ENCODE data around the gene IMMP2L. TPM values are rescaled to one million over a fixed set of nuclear protein-coding genes. Genes with fewer than 3 reads are reported as not detected.

Gene IMMP2L
- total and polyA plus RNA-seq, 2 of the 8 experiments (the other 6 are each of a cell fraction or from before 2014, with no cell fraction given), result 2.3 to 10.1 TPM

DNA sequence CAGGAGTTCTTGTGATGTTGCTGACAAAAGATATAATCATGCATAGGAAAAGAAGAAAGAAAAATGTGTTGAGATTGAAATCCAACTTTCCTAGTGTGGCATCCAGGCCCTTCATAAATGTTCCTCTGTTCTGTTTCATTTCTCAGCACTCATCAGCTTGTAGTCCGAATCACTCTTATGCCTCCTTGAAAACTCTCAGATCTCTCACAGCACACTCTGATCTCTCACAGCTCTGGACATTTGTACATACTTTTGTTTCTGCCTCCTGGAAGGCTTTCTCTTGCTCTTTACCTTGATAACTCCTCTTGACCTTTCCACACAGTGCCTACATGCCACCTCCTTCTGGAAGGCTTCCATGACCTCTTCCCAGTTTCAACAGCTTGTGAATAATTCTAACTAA lies 880.4 kb downstream of the IMMP2L start:
- Histone ChIP-seq H3K23me2 (ENCODE audit: low read depth, low read length) (no peaks in the 10 kb centered on the region; the same call in 1 of the 2 replicates), H3K36me3 (ENCODE audit: control insufficient read depth in 2 of 4, insufficient read depth in 4 of 4, low read length in 3 of 4) (no peaks in the 10 kb centered on the region), H3K4me1 (replicated peaks in 1 of 4; ENCODE audit: control insufficient read depth in 3 of 4, insufficient read depth in 4 of 4, low read length in 3 of 4) (no peaks in the 10 kb centered on the region), H2BK12ac (ENCODE audit: low read depth, low read length) (no peak overlapping the region), H3K56ac (replicated peaks; ENCODE audit: insufficient read length, low read depth, low read length) (no peak overlapping the region), H3K9me3 (ENCODE audit: insufficient read depth in 2 of 2, low read depth in 1 of 2, low read length in 1 of 2) (no peaks in the 10 kb centered on the region), H2AFZ (ENCODE audit: low read length) (no peak overlapping the region), H3K27me3 (replicated peaks in 1 of 4; ENCODE audit: control insufficient read depth in 3 of 4, extremely low read depth in 1 of 4, insufficient read depth in 3 of 4, low read length in 3 of 4) (no peaks in the 10 kb centered on the region), H4K20me1 (replicated peaks in 1 of 2; ENCODE audit: control insufficient read depth in 1 of 2, insufficient read depth in 2 of 2, low read length in 2 of 2) (no peaks in the 10 kb centered on the region), H3K14ac (ENCODE audit: insufficient read length) (no peak overlapping the region), H3K79me1 (ENCODE audit: low read depth, low read length) (no peaks in the 10 kb centered on the region), H3K18ac (ENCODE audit: extremely low read depth, low read length) (no peak overlapping the region), H3K4me3 (ENCODE audit: extremely low read depth in 1 of 4, insufficient read depth in 2 of 4, low read depth in 3 of 4, low read length in 4 of 4) (no peak overlapping the region), H2BK20ac (ENCODE audit: low read length) (no peak overlapping the region), H2AK5ac (ENCODE audit: low read depth, low read length) (no peak overlapping the region), H3K27ac (ENCODE audit: low read depth, low read length) (no peak overlapping the region), H2BK15ac (ENCODE audit: low read length) (no peak overlapping the region), H3K4ac (replicated peaks; ENCODE audit: insufficient read length, low read depth, low read length) (no peak overlapping the region), H2BK5ac (ENCODE audit: low read depth, low read length) (no peak overlapping the region), H4K91ac (replicated peaks; ENCODE audit: insufficient read length, low read length) (no peak overlapping the region), H3K23ac (ENCODE audit: insufficient read length) (no peak overlapping the region), H2BK120ac (replicated peaks; ENCODE audit: low read depth, low read length) (no peak overlapping the region), H3K79me2 (ENCODE audit: control insufficient read depth in 1 of 2, insufficient read depth in 2 of 2, low read length in 2 of 2) (no peaks in the 10 kb centered on the region), H4K8ac (ENCODE audit: extremely low read depth, insufficient read depth, low read length) (no peak overlapping the region), H3K4me2 (ENCODE audit: insufficient read depth in 1 of 2, low read depth in 2 of 2, low read length in 2 of 2) (no peak overlapping the region), H3K9ac (replicated peaks in 1 of 4; ENCODE audit: extremely low read depth in 1 of 4, low read depth in 3 of 4, low read length in 3 of 4) (no peak overlapping the region), H4K5ac (ENCODE audit: insufficient read length, low read depth, low read length) (no peak overlapping the region)
- DNase-seq (ENCODE audit: low read depth in 1 of 2, low spot score in 2 of 2) (no peak), FAIRE-seq (no peak)
- ChIA-PET POLR2A (ENCODE audit: partially characterized antibody) (no interaction called here), CTCF (ENCODE audit: partially characterized antibody) (interaction anchor here (1.0 kb wide), 1 partner anchor 415 kb away, joined by 3 read pairs; no protein-coding TSS in a partner anchor)
- 92% methylated on average over 1 of the region's 1 CpG; no CpG with 5 or more reads in 1 of the 2 experiments for WGBS, 2 experiments (ENCODE audit: extremely low coverage in 1 of 2, insufficient coverage in 1 of 2, insufficient read length in 1 of 2, insufficient replicate concordance in 2 of 2, low coverage in 1 of 2, low lambda C conversion rate in 2 of 2, missing lambda C conversion rate in 1 of 2)
- TF ChIP-seq MAFK (IDR thresholded peaks at IDR 0.05; ENCODE audit: low read depth, low read length) (no peak), SIRT6 (IDR thresholded peaks at IDR 0.05; ENCODE audit: low read length) (no peak), EZH2 (IDR thresholded peaks at IDR 0.05; ENCODE audit: low read depth, low read length, severe bottlenecking) (no peak), YY1 (IDR thresholded peaks at IDR 0.05; ENCODE audit: low read depth, low read length) (no peak), KDM4A (IDR thresholded peaks at IDR 0.05; ENCODE audit: low read depth, low read length, severe bottlenecking) (no peak), KDM1A (IDR thresholded peaks at IDR 0.05; ENCODE audit: borderline replicate concordance, low read length) (no peak), SUZ12 (IDR thresholded peaks at IDR 0.05; ENCODE audit: low read length) (no peak), PHF8 (conservative IDR thresholded peaks at IDR 0.05; ENCODE audit: low read depth, low read length) (no peak), POLR2AphosphoS5 (IDR thresholded peaks at IDR 0.05; ENCODE audit: low read depth, low read length) (no peak)

Measured in H1 (cell line).